GM21381 (cell line): ENCODE measurements around the gene CYP51A1.
"Not testable (repeated sequence)": the region's sequence is repeated elsewhere in the genome, so short reads cannot be mapped to it uniquely, and the experiment has no call there.

Experiments
- ATAC-seq: cut with Tn5 transposase; IDR thresholded peaks from one replicate; pipeline ENCODE4 v1.9.1; 2021; ENCODE audit warnings: mild to moderate bottlenecking, moderate library complexity; ENCODE audit not compliant: unreplicated experiment

Gene CYP51A1

DNA sequence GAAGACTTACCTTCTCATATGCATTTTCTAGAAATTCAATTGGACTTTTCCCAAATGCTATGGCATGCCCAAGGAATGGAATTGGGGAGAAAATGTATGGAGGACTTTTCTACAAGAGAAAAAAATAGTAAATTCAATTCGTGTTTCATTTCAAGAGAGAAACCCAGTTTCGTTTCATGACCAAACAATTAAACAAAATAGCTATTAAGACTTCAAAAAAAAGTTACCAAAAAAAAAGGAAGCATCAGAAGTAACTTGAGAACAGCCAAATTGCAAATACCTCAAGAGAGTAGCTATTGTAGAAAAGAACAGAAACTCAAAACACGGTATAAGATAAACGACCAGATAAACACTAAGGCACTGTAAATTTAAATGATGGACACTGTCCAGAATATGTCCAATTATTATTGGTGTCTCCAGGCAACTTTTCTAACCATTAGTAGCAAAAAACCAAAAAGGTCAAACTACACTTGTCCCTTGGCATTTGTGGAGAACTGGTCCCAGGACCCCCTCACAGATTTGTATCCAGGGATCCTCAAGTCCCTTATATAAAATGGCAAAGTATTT lies 2.4 kb downstream of the CYP51A1 start:
- ATAC-seq: no peak

DNA sequence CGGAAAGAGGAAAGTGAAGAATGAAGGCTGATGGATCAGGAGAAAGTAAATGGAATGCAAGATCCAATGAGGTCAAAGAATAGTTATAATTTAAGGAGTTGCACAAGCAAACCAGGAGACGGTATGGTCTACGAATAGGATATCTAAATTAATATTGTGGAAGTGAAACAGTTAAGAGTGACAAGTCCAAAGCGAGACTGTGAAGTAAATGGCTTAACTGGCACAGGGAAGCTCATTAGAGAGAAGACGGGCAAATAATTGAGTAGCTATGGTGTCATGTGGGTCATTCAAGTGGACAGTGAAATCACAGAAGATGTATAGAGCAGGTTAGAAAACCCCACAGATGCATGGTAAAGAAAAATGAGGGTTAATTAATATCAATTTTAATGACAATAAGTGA lies 3.2 kb downstream of the CYP51A1 start:
- no peak for ATAC-seq

DNA sequence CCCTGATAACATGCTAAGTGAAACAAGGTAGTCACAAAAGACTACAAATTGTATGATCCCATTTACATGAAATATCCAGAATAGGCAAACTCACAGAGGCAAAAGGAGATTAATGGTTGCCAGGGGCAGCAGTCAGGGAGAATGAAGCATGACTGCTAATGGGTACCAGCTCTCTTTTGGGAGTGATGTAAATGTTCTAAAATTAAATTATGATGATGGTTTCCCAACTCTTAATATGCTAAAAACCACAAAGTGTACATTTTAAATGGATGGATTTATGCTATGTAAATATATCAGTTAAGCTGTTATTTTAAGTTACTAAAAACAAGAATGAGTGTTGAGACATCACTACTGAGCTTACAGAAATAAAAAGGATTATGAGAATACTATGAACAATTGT lies 12.6 kb downstream of the CYP51A1 start:
- no peak for ATAC-seq

DNA sequence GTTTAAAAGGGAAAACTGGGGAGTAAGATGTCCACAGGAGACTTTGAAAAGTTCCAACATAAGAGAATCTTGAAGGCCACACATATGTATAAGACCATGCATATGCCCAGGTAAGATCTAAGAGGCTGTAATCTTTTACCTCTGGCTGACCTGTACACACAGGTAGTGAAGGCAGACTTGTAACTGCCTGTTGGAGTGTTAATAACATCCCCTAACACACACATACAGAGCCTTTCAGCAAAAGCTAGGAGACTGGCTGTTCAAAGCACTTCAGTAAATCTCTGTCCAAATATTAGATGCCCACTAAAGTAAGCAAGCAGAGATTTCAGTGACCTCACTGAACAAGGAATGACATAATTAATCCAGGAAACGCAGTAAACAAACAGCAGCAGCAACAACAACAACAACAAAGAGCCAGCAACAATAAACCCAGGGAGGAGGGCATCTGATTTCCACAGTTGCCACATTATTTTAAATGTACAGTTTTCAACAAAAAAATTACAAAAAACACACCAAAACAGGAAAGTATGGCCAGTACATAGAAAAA lies 15.0 kb downstream of the CYP51A1 start:
- ATAC-seq: no peak

DNA sequence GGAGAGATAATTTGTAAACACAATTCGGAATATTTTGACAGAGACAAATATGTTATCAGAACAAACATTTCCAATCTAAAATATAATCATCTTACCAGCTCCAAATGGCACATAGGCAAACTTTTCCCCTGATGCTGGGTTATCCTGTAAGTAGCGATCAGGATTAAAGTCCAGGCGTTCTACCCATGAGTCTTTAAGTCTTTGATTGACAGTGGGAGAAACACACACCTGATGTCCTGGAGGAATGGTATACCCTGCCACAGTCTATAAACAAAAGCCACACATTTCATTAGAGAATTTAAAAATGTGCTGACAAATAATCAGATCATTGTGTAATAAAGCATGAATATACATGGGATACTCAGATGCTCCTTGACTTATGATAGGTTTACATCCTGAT lies 17.3 kb downstream of the CYP51A1 start:
- ATAC-seq: no peak

DNA sequence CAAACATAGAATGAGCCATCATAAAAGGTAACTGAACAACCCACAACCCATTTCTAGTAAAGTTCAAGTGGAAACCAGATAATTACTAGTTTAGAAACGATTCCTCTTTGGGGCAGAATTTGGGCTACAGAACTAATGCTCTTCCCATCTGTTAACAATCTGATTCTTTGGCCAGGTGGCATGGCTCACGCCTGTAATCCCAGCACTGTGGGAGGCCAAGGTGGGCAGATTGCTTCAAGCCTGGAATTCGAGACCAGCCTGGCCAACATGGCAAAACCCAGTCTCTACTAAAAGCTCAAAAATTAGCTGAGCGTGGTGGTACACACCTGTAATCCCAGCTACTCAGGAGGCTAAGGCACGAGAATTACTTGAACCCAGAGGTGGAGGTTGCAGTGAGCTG lies 18.5 kb downstream of the CYP51A1 start:
- no peak for ATAC-seq

DNA sequence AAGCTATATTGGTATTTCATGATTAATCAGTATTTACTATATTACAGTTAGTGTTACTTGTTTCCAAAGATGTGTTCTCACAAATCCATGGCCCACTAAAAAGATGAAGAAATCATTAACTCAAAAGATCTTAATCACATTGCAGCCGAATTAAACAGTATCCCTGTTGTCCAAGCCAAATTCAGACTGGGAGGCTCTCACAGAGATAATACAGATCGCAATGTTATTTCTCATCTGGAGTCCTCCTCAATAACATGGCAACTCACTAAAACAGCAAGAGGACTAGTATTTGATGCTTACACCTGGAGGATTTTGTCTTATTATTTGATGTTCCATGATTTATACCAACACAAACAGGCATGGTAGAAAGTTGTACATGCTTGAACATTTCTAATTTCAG lies 23.4 kb downstream of the CYP51A1 start:
- ATAC-seq: no peak

DNA sequence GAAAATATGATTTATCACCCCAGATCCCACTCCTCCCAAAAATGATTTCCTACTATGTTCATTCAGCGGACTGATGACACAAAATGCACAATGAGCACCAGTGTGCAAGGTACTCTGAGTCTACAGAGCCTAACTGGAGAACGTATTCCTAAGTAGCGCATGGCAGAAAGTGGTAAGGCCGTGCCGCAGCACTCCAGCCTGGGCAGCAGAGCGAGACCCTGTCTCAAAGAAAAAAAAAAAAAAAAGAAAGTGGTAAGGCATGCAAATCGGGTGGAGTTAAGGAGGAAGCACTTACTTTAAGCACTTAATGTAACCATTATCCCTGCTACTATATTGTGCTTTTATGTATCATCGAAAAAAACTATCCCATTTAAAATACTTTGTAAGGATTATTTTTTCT lies 25.5 kb downstream of the CYP51A1 start:
- ATAC-seq: no peak

DNA sequence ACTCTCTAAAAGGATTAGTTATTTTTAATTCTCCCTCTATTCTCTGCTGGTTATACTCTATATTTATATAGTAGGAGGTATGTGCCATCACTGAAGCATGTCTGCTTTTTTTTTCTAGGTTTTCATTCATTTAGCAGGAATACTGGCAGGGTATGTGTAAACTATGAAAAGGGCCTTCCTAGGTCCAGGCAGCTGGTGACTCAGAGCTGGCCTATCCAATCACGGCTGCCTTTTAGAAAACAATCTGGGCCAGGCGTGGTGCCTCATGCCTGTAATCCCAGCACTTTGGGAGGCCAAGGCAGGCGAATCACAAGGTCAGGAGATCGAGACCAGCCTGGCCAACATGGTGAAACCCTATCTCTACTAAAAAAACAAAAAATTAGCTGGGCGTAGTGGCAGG lies 31.4 kb downstream of the CYP51A1 start:
- not testable (repeated sequence) for ATAC-seq

DNA sequence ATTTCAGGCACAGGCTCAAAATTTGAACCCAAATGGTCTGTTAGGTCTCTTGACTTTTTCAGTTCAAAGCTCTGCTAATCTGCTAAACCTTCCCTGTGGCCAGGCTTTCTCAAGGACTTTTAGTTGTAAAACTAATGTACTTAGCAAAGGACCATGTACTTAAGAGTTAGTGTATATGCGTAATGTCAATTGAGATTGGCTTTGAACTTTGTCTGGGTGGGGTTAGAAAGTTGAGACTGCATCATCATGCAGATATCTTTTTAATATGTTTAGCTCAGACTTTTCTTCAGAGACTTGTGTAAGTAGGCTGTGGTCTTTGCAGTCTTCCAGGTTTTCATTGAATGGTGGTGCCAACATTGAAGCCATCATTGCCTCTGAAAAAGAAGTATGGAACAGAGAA lies 33.7 kb downstream of the CYP51A1 start:
- no peak for ATAC-seq

DNA sequence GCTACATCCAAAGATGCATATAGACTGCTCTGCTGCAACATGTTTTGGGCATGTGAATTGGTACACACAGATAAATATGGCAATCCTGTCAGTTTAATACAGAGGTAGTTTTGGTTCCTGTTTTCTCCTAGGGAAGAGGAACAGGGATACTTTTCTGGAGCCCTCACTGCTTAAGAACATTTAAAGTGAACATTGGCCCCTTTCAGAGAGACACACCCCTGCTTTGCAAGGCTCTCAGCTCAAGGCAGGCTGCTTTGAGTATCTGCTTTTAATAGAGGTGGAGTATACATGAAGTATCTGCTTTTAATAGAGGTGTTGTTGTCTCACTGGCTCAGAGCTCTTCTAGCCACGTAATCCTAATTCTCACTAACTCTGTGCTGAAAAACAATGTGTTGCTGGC lies 38.9 kb downstream of the CYP51A1 start:
- no peak for ATAC-seq

DNA sequence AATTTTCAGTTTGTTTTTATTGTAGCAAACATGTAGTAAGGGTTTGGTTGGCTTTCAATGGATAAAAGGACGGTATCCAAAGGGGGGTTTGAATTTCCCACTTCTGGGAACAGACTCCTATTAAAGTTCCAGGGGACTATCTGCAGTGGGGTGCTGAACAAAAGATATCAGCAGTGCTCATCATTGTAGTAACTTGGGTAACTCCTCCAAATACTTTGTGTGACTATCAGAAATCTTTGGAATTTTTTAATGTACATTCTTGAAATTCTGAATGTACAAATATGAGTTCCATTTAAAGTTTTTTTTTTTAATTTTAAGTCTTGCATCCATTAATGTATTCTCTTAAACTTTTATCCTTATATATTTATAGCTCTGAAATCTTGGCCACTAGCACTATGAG lies 42.1 kb downstream of the CYP51A1 start:
- no peak for ATAC-seq

DNA sequence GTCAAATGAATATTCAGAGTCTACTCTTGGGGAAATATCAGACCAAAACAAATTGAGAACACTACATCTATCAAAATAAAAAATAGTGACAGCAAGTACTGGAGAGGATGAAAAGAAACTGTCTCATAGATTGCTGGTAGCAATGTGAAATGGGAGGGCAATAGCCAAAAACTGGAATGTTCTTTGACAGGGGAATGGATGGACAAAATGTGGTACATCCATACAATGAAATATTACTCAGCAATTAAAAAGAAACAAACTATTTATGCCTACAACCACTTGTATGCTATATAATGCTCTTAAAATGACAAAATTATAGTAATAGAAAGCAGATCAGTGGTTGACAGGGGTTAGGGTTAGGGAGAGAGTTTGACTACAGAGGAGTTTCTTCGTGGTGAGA lies 46.0 kb downstream of the CYP51A1 start:
- no peak for ATAC-seq

DNA sequence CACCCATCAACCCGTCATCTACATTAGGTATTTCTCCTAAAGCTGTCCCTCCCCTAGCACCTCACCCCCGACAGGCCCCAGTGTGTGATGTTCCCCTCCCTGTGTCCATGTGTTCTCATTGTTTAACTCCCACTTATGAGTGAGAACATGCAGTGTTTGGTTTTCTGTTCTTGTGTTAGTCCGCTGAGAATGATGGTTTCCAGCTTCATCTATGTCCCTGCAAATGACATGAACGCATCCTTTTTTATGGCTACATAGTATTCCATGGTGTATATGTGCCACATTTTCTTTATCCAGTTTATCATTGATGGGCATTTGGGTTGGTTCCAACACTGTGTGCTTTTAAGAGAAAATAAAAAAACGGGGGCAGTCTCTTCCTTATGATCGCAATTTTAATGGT lies 50.4 kb downstream of the CYP51A1 start:
- ATAC-seq: not testable (repeated sequence)

DNA sequence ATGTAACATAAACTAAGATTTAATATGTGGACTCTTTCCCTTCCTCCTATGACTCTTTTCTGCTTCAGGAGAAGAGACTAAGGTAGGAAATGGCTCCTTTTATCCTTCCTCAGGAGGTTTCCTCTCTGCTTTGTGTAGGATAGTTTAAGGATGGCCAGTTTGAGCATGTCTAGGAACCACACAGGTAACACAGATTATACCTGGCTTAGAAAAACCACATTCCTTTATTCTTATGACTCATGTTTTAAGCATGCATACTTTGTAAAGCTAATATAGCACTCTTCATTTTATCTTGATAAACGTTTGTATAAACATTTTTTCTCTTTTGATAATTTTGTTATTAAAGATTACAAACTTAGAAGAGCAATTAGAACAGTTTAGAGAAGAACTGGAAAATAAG lies 57.8 kb downstream of the CYP51A1 start:
- no peak for ATAC-seq

DNA sequence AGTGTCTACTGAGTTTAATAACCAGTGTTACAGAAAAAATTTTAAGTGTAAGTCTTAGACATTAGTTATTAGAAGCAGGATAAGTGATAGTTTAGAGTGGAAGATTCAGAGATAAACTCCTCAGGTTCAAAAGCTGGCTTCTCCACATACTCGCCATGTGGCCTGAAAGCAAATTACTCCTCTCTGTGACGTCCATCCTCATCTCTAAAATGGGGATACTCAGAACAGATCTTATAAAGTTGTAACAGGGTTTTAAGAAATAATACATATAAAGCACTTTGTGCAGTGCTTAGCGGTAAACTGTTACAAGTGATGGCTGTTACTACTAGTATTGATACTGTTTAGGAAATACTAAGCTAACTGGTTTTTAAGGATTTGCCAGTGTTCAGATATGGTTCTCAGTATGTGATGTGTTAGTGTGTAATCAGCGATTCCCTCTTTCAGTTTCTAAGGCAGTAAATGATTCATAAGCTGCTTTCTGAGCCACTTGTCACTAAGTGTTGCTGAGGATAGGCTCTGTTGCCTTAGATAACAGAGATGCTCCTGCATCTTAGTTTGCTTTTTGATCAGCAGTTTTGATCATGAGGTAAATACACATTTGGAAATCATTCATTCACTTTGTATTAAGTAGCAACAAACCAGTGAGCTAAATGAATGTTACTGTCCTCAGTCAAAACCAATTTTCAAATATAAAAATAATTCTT lies 58.7 kb downstream of the CYP51A1 start:
- peak; percentile 93 for ATAC-seq

DNA sequence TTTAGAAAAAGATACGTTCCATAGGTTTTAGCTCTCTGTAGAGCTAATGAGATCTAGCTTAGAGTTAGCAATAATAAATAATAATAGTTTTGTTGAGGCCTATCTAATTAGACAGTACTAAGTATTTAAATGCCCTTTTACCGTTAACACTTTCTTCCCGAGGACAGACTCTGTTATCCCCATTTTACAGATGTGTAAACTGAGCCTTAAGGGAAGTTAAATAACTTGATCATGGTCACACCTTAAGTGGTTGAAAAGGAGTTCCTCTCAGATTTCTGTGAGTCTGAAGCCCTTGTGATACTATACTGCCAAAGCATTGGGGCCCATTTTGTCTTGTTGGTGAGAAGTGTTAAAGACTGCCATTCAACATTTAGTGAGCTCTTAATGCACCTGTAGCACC lies 61.6 kb downstream of the CYP51A1 start:
- ATAC-seq: no peak

DNA sequence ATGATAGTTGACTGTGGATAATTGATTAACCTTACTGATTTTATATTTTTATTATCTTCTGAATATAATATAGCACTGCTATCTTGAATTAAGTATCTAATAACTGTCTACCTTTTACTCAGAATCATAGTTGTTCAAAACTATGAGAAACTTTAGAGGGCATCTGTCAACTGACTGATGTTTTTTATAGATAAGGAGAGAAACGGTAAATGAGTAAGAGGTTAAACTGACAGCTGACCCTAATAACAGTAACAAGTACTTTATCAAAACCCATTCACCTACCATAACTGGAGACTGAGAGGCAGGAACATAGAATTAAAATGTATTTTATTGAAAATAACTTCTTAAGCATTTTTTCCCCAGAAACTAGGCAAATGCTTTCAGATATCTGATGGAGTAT lies 62.2 kb downstream of the CYP51A1 start:
- no peak for ATAC-seq

DNA sequence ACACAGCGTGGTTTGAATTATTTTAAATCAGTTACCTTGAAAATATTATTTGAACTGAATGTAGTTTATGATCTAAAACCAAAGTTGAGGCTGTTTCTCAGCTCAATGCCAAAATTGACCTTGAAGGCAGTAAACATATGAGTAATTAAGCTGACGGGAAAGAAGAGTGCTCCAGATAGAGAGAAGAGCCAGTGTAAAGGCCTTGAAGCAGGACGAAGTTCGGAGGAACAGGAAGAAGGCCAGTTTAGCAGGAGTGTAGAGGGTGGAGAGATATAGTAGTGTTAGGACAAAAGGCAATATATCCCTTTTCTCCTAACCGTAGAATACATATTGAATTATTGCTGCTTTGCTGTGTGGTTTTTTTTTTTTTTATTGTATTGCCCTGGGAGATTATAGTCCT lies 63.2 kb downstream of the CYP51A1 start:
- no peak for ATAC-seq

DNA sequence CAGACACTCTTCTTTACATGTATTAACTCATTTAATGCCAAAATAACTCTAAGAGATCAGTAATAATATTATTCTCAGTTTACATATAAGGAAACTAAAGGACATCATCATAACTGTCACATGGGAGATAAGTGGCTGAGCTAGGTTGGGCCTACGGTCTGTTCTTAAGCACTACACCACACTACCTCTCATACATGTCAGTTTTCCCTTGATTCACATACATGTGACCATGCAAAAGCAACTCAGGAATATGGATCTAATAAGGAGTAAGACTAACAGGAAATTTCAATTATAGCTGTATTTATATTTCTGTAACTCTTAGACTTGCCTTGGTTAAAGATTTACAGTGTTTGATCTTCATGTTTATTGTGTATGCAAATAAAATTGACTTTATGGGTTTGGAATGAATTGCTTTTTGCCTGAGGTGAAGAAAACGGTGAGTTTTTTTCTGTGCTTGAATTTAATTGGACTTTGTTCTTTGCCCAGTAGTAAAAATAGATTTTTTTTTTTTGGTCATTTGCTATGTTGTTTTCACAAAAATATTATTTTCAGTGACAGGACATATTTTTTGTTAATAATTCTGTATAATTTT lies 69.7 kb downstream of the CYP51A1 start:
- ATAC-seq: no peak
